ENCODE measurements around the gene RETREG3. TPM values are rescaled to one million over a fixed set of nuclear protein-coding genes. Genes with fewer than 3 reads are reported as not detected.
A peak's percentile ranks its signal among the peaks of the same experiment; 100 is the strongest.

RETREG3 gene
- total and polyA plus RNA-seq, 2 of the 13 experiments (the other 11 are each of a cell fraction or from before 2014, with no cell fraction given) = 47.0 to 55.8 TPM

DNA sequence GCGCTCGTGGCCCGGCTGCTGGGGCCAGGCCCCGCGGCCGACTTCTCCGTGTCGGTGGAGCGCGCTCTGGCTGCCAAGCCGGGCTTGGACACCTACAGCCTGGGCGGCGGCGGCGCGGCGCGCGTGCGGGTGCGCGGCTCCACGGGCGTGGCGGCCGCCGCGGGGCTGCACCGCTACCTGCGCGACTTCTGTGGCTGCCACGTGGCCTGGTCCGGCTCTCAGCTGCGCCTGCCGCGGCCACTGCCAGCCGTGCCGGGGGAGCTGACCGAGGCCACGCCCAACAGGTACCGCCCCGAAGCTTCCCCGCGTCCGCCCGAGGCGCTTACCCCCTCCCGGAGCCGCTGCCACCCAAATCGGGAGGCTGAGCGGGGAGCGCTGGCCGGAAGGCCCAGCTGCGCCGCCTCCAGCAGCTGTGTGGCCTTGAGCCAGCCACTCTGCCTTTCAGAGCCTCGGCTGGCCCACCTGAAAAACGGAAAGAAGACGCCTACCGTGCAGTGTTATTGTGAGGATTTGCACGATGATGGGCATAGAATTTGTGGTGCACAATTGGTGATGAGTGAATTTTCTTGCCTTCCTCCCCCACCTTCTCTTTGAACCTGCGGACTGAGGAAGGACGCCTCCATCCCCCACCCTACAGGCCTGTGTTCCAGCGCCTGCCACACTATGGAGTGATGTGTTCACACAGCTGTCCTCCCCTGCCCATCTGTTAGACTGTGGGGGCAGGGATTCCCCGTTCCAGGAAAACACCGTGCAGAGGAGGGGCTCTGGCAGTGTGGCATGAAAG, 72.6 kb downstream of the RETREG3 start (continued):
- peak; percentile 35; the same call in 1 of the 2 replicates for TF ChIP-seq NFKB2 (CRISPR knock-in tag; IDR thresholded peaks at IDR 0.05; ENCODE audit: borderline replicate concordance)
- no peak for TF ChIP-seq HMGA1 (CRISPR knock-in tag; conservative IDR thresholded peaks at IDR 0.05)
- TF ChIP-seq CBFB (CRISPR knock-in tag; IDR thresholded peaks at IDR 0.05) = peak; percentile 85; the same call in 1 of the 2 replicates
- no peak for TF ChIP-seq ZNF383 (CRISPR knock-in tag; IDR thresholded peaks at IDR 0.05; ENCODE audit: borderline replicate concordance)
- no peak for TF ChIP-seq SP1 (IDR thresholded peaks at IDR 0.05)
- peak; percentile 70 for TF ChIP-seq SP1 (CRISPR knock-in tag; IDR thresholded peaks at IDR 0.05)
- TF ChIP-seq HOXA5 (CRISPR knock-in tag; IDR thresholded peaks at IDR 0.05) = no peak
- TF ChIP-seq, protein P1, sequence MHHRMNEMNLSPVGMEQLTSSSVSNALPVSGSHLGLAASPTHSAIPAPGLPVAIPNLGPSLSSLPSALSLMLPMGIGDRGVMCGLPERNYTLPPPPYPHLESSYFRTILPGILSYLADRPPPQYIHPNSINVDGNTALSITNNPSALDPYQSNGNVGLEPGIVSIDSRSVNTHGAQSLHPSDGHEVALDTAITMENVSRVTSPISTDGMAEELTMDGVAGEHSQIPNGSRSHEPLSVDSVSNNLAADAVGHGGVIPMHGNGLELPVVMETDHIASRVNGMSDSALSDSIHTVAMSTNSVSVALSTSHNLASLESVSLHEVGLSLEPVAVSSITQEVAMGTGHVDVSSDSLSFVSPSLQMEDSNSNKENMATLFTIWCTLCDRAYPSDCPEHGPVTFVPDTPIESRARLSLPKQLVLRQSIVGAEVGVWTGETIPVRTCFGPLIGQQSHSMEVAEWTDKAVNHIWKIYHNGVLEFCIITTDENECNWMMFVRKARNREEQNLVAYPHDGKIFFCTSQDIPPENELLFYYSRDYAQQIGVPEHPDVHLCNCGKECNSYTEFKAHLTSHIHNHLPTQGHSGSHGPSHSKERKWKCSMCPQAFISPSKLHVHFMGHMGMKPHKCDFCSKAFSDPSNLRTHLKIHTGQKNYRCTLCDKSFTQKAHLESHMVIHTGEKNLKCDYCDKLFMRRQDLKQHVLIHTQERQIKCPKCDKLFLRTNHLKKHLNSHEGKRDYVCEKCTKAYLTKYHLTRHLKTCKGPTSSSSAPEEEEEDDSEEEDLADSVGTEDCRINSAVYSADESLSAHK (CRISPR knock-in tag; IDR thresholded peaks at IDR 0.05; ENCODE audit: borderline replicate concordance) = no peak; the same call in 1 of the 2 replicates
- TF ChIP-seq ZNF124 (CRISPR knock-in tag; IDR thresholded peaks at IDR 0.05) = peak; percentile 81
- TF ChIP-seq ZNF256 (CRISPR knock-in tag; conservative IDR thresholded peaks at IDR 0.05) = no peak
- TF ChIP-seq, protein P2, sequence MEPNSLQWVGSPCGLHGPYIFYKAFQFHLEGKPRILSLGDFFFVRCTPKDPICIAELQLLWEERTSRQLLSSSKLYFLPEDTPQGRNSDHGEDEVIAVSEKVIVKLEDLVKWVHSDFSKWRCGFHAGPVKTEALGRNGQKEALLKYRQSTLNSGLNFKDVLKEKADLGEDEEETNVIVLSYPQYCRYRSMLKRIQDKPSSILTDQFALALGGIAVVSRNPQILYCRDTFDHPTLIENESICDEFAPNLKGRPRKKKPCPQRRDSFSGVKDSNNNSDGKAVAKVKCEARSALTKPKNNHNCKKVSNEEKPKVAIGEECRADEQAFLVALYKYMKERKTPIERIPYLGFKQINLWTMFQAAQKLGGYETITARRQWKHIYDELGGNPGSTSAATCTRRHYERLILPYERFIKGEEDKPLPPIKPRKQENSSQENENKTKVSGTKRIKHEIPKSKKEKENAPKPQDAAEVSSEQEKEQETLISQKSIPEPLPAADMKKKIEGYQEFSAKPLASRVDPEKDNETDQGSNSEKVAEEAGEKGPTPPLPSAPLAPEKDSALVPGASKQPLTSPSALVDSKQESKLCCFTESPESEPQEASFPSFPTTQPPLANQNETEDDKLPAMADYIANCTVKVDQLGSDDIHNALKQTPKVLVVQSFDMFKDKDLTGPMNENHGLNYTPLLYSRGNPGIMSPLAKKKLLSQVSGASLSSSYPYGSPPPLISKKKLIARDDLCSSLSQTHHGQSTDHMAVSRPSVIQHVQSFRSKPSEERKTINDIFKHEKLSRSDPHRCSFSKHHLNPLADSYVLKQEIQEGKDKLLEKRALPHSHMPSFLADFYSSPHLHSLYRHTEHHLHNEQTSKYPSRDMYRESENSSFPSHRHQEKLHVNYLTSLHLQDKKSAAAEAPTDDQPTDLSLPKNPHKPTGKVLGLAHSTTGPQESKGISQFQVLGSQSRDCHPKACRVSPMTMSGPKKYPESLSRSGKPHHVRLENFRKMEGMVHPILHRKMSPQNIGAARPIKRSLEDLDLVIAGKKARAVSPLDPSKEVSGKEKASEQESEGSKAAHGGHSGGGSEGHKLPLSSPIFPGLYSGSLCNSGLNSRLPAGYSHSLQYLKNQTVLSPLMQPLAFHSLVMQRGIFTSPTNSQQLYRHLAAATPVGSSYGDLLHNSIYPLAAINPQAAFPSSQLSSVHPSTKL (CRISPR knock-in tag; IDR thresholded peaks at IDR 0.05) = peak; percentile 83
- TF ChIP-seq, protein P3, sequence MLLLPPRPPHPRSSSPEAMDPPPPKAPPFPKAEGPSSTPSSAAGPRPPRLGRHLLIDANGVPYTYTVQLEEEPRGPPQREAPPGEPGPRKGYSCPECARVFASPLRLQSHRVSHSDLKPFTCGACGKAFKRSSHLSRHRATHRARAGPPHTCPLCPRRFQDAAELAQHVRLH (CRISPR knock-in tag; IDR thresholded peaks at IDR 0.05; ENCODE audit: borderline replicate concordance, low read depth) = peak; percentile 83; the same call in 1 of the 2 replicates
- TF ChIP-seq, protein P4, sequence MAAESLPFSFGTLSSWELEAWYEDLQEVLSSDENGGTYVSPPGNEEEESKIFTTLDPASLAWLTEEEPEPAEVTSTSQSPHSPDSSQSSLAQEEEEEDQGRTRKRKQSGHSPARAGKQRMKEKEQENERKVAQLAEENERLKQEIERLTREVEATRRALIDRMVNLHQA (CRISPR knock-in tag; IDR thresholded peaks at IDR 0.05) = no peak
- TF ChIP-seq SUZ12 (IDR thresholded peaks at IDR 0.05; ENCODE audit: low read depth, low read length) = no peak
- peak; percentile 72 for TF ChIP-seq ZZZ3 (CRISPR knock-in tag; IDR thresholded peaks at IDR 0.05; ENCODE audit: borderline replicate concordance)
- peak; percentile 20 for TF ChIP-seq AGO1 (IDR thresholded peaks at IDR 0.05; ENCODE audit: low read depth, low read length, poor library complexity, severe bottlenecking)
- no peak for TF ChIP-seq MTF2 (CRISPR knock-in tag; IDR thresholded peaks at IDR 0.05; ENCODE audit: borderline replicate concordance)
- TF ChIP-seq ZNF441 (CRISPR knock-in tag; IDR thresholded peaks at IDR 0.05; ENCODE audit: borderline replicate concordance) = peak; percentile 82; the same call in 1 of the 2 replicates
- TF ChIP-seq ZNF264 (CRISPR knock-in tag; IDR thresholded peaks at IDR 0.05) = peak; percentile 61; the same call in 1 of the 2 replicates
- TF ChIP-seq ZNF841 (CRISPR knock-in tag; IDR thresholded peaks at IDR 0.05; ENCODE audit: borderline replicate concordance) = 0 out of 2 replicates have a peak, but pooled peaks have one; percentile 57
- TF ChIP-seq KLF16 (CRISPR knock-in tag; IDR thresholded peaks at IDR 0.05) = peak in 1 of 2 experiments; percentile 81; a peak in 2 of 4 replicates
- TF ChIP-seq ZMYM3 (CRISPR knock-in tag; IDR thresholded peaks at IDR 0.05) = peak; percentile 67; the same call in 1 of the 2 replicates
- 0 out of 2 replicates have a peak, but pooled peaks have one; percentile 36 for TF ChIP-seq NCOA1 (CRISPR knock-in tag; IDR thresholded peaks at IDR 0.05)

Data from HepG2 (cell line).